A673 (cell line): ENCODE results near the gene MED27. TPM values are rescaled to one million over a fixed set of nuclear protein-coding genes. Genes with fewer than 3 reads are reported as not detected.

ENCODE experiments used
- BruUV-seq: library from RNA; stranded (reverse); fragments of 400-500 nt; replicated peaks from 2 replicates; lab custom pipeline; 2021; lab: Mats Ljungman, UMichigan
- CTCF ChIA-PET: fragments of 300-600 bp; sonication (Branson Sonifier 250); formaldehyde crosslinking; loops from one replicate; lab custom pipeline; 2022; ENCODE audit warnings: antibody characterized with exemption; lab: Charles Lee
- POLR2A ChIA-PET: fragments of 300-600 bp; sonication (Branson Sonifier 250); formaldehyde crosslinking; loops from one replicate; lab custom pipeline; 2022; ENCODE audit warnings: antibody characterized with exemption; ENCODE audit not compliant: low non-redundant PET; lab: Charles Lee
- DNase-seq: peaks from one replicate; pipeline ENCODE4 v3.0.0-alpha.2; 2015; ENCODE audit warnings: low spot score
- H3K27ac ChIP-seq: fragments of 200-600 bp; sonication (generic); 2 replicates; pipeline ENCODE4 v1.5.1; 2016; ENCODE audit warnings: mixed run types, low read depth, mild to moderate bottlenecking, mixed read lengths, antibody characterized with exemption, low read length; ENCODE audit not compliant: poor library complexity, severe bottlenecking
- H3K27me3 ChIP-seq: fragments of 200-600 bp; sonication (generic); replicated peaks from 2 replicates; pipeline ENCODE4 v1.6.1; 2017; ENCODE audit warnings: mixed run types, low read depth, mild to moderate bottlenecking, mixed read lengths, antibody characterized with exemption, low read length; ENCODE audit not compliant: insufficient read depth, poor library complexity
- H3K36me3 ChIP-seq: fragments of 200-600 bp; sonication (generic); 2 replicates; pipeline ENCODE4 v1.6.1; 2016; ENCODE audit warnings: mixed run types, mild to moderate bottlenecking, mixed read lengths, antibody characterized with exemption, low read length; ENCODE audit not compliant: insufficient read depth, poor library complexity, severe bottlenecking
- H3K4me1 ChIP-seq: fragments of 200-600 bp; sonication (generic); 2 replicates; pipeline ENCODE4 v1.6.1; 2017; ENCODE audit warnings: mixed run types, mild to moderate bottlenecking, mixed read lengths, antibody characterized with exemption, low read length; ENCODE audit not compliant: insufficient read depth, poor library complexity, severe bottlenecking
- H3K4me3 ChIP-seq: fragments of 200-600 bp; sonication (generic); 2 replicates; pipeline ENCODE4 v1.5.1; 2016; ENCODE audit warnings: low read depth, mixed run types, mild to moderate bottlenecking, mixed read lengths, low read length; ENCODE audit not compliant: poor library complexity, severe bottlenecking
- H3K9me3 ChIP-seq: fragments of 200-600 bp; sonication (generic); 2 replicates; pipeline ENCODE4 v1.6.1; 2016; ENCODE audit warnings: mixed run types, low read depth, mild to moderate bottlenecking, mixed read lengths, antibody characterized with exemption, low read length; ENCODE audit not compliant: poor library complexity, severe bottlenecking
- CTCF ChIP-seq: fragments of 300-800, 200-600 bp; sonication (generic); conservative IDR thresholded peaks from 2 replicates; pipeline ENCODE4 v1.5.1; 2017; ENCODE audit warnings: low read depth, mild to moderate bottlenecking, antibody characterized with exemption, low read length, moderate library complexity, mixed read lengths
- EZH2 ChIP-seq: fragments of 200-600 bp; sonication (generic); IDR thresholded peaks from 2 replicates; pipeline ENCODE4 v1.6.1; 2017; ENCODE audit warnings: borderline replicate concordance, low read depth, mild to moderate bottlenecking, mixed read lengths, antibody characterized with exemption, low read length; ENCODE audit not compliant: poor library complexity, severe bottlenecking
- intact Hi-C: fragments of 100-400 bp; cut with micrococcal nuclease; formaldehyde crosslinking; loops from one replicate; pipeline ENCODE4 v1.10.0; 2022; ENCODE audit not compliant: unreplicated experiment
- total RNA-seq: library from RNA; stranded (reverse); gene quantifications from 2 replicates; pipeline ENCODE4 v1.2.3, GENCODE V29; 2021

MED27 gene
- total RNA-seq, 1 experiment from 2014 or later, result 45.4 TPM

DNA sequence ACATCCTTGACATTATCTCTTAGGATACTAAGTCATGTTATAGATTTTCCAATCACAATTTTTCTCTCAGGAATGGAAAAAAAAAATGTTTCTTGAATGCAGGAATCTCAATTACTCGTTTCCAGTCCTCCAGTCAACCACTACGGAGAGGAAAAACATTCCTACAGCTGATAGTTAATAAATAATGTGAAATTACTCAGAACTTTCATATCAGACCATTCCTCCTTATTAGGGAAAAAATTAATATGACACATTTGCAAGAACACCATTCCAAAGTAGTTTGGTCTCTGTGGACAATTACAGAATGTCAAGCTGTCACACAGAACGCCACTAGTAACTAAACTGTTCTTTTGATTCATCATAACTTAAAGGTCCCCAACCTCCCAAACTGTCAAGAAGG is 31.5 kb downstream of the MED27 start:
- H3K4me3 ChIP-seq, result no peak overlapping the region
- no TSS peak for BruUV-seq
- H3K4me1 ChIP-seq, result no peaks in the 10 kb centered on the region
- no peak for DNase-seq
- intact Hi-C loops, result no loop called here
- ChIA-PET CTCF (no interaction called here), POLR2A (no interaction called here)
- H3K9me3 ChIP-seq, result no peaks in the 10 kb centered on the region
- no peak overlapping the region for H3K27ac ChIP-seq
- H3K36me3 ChIP-seq, result no peaks in the 10 kb centered on the region
- H3K27me3 ChIP-seq, result no peaks in the 10 kb centered on the region
- TF ChIP-seq CTCF (no peak), EZH2 (no peak)

GRCh38 chr9:132046456-132046855 is 33.2 kb downstream of the MED27 start:
- DNase-seq, result no peak
- CTCF ChIA-PET, result no interaction called here
- Histone ChIP-seq H3K27me3 (no peaks in the 10 kb centered on the region), H3K4me3 (no peak overlapping the region), H3K4me1 (no peaks in the 10 kb centered on the region), H3K27ac (no peak overlapping the region), H3K9me3 (no peaks in the 10 kb centered on the region), H3K36me3 (no peaks in the 10 kb centered on the region)
- POLR2A ChIA-PET, result no interaction called here
- TF ChIP-seq EZH2 (no peak), CTCF (no peak)
- intact Hi-C loops, result no loop called here
- no TSS peak for BruUV-seq

GRCh38 chr9:132044176-132044875 is 35.3 kb downstream of the MED27 start:
- Histone ChIP-seq H3K27ac (no peak overlapping the region), H3K27me3 (no peaks in the 10 kb centered on the region), H3K9me3 (no peaks in the 10 kb centered on the region), H3K36me3 (no peaks in the 10 kb centered on the region), H3K4me1 (no peaks in the 10 kb centered on the region), H3K4me3 (no peak overlapping the region)
- DNase-seq, result no peak
- BruUV-seq, result no TSS peak
- TF ChIP-seq EZH2 (no peak), CTCF (no peak)
- intact Hi-C loops, result no loop called here
- ChIA-PET POLR2A (no interaction called here), CTCF (no interaction called here)
